GM11168 (cell line): ENCODE data around the gene RHOBTB1.
"Not testable (repeated sequence)": the region's sequence is repeated elsewhere in the genome, so short reads cannot be mapped to it uniquely, and the experiment has no call there.

Source experiments
- in situ Hi-C: fragments of 300-500 bp; cut with MboI; formaldehyde crosslinking; loops from one replicate; pipeline ENCODE4 v1.12.0; 2022; ENCODE audit warnings: low sequenced_read_pairs; ENCODE audit not compliant: unreplicated experiment

The RHOBTB1 gene

GRCh38 chr10:60832136-60832535 is 111.8 kb downstream of the RHOBTB1 start:
- in situ Hi-C loops: not testable (repeated sequence)

GRCh38 chr10:60828489-60828852 is 115.5 kb downstream of the RHOBTB1 start:
- in situ Hi-C loops: no loop called here

- in situ Hi-C loops: no loop called here
Measured at GRCh38 chr10:60827791-60828488, 116.0 kb downstream of the RHOBTB1 start.

- in situ Hi-C loops: no loop called here
Measured at GRCh38 chr10:60825520-60825919, 118.5 kb downstream of the RHOBTB1 start.

- in situ Hi-C loops: no loop called here
Measured at GRCh38 chr10:60823324-60823723, 120.7 kb downstream of the RHOBTB1 start.

- in situ Hi-C loops: no loop called here
Measured at GRCh38 chr10:60822809-60823208, 121.2 kb downstream of the RHOBTB1 start.

GRCh38 chr10:60821656-60822055 is 122.3 kb downstream of the RHOBTB1 start:
- in situ Hi-C loops: no loop called here

GRCh38 chr10:60820093-60820754 is 123.8 kb downstream of the RHOBTB1 start:
- in situ Hi-C loops: no loop called here
